Fibroblast of villous mesenchyme (primary cell): ENCODE results near the gene TBC1D12. TPM values are rescaled to one million over a fixed set of nuclear protein-coding genes. Genes with fewer than 3 reads are reported as not detected.

Experiments
- DNase-seq: peaks from one replicate; pipeline ENCODE4 v3.0.0-alpha.2; 2010; ENCODE audit warnings: low read depth
- H3K4me3 ChIP-seq: 2 replicates; pipeline ENCODE4 v1.5.1; 2011; ENCODE audit warnings: low read depth, mild to moderate bottlenecking, low read length
- CTCF ChIP-seq: IDR thresholded peaks from 2 replicates; pipeline ENCODE4 v1.5.1; 2012; ENCODE audit warnings: low read depth, mild to moderate bottlenecking, low read length; ENCODE audit not compliant: insufficient read depth
- total RNA-seq: library from RNA; depleted of rRNA; stranded (reverse); fragments of >200 nt; gene quantifications from 2 replicates; pipeline ENCODE4 v1.2.3, GENCODE V29; 2012

The TBC1D12 gene
- total RNA-seq, 1 donor = 15.1 TPM

- no peak for TF ChIP-seq CTCF
- DNase-seq = no peak
These were observed 24.8 kb downstream of the TBC1D12 start for GRCh38 chr10:94427166-94427565.

GRCh38 chr10:94428766-94429707, 26.7 kb downstream of the TBC1D12 start:
- no peak for TF ChIP-seq CTCF
- H3K4me3 ChIP-seq = no peak overlapping the region
- DNase-seq = no peak

More at GRCh38 chr10:94427166-94427565, 24.8 kb downstream of the TBC1D12 start:
- no peak overlapping the region for H3K4me3 ChIP-seq

- peak; percentile 40 for DNase-seq
- no peak overlapping the region for H3K4me3 ChIP-seq
- TF ChIP-seq CTCF = no peak
These were observed 28.4 kb downstream of the TBC1D12 start for GRCh38 chr10:94430701-94431100.

- DNase-seq = no peak
- no peak overlapping the region for H3K4me3 ChIP-seq
- TF ChIP-seq CTCF = no peak
These were observed 30.1 kb downstream of the TBC1D12 start for GRCh38 chr10:94432443-94432842.

- no peak for DNase-seq
- no peak overlapping the region for H3K4me3 ChIP-seq
- peak; percentile 23 for TF ChIP-seq CTCF
These were observed 37.0 kb downstream of the TBC1D12 start for GRCh38 chr10:94439275-94439861.

- H3K4me3 ChIP-seq = no peak overlapping the region
- no peak for DNase-seq
- TF ChIP-seq CTCF = no peak
These were observed 37.8 kb downstream of the TBC1D12 start for GRCh38 chr10:94440096-94440495.
